Thyroid gland (tissue), 4 donors: ENCODE results near the gene EPB41L1.

Experiments
- CTCF ChIP-seq, 6 experiments: fragments of 200-600 bp in 3 of 6; fragments of 450-650 bp in 3 of 6; sonication (generic) in 3 of 6; IDR thresholded peaks; one replicate each; pipeline ENCODE4 v1.5.1; 2016 to 2019; ENCODE audit warnings: antibody characterized with exemption in 6 of 6, mild to moderate bottlenecking in 2 of 6, inconsistent platforms in 1 of 6, moderate library complexity in 1 of 6
- POLR2A ChIP-seq, 2 donors: fragments of 450-650 bp; IDR thresholded peaks; one replicate each; pipeline ENCODE4 v1.6.1; 2017; ENCODE audit warnings: antibody characterized with exemption in 2 of 2, mild to moderate bottlenecking in 2 of 2, moderate library complexity in 1 of 2

- TF ChIP-seq CTCF (IDR thresholded peaks at IDR 0.05) (no peak), POLR2A (IDR thresholded peaks at IDR 0.05) (no peak)
Measured at GRCh38 chr20:36197271-36197670, 42.7 kb downstream of the EPB41L1 start.
